ENCODE measurements around the gene SORBS2. TPM values are rescaled to one million over a fixed set of nuclear protein-coding genes. Genes with fewer than 3 reads are reported as not detected.

SORBS2 gene
- total and polyA plus RNA-seq, 2 of the 4 experiments (the other 2 are of a cell fraction), result 0.18 TPM; not detected in 1

DNA sequence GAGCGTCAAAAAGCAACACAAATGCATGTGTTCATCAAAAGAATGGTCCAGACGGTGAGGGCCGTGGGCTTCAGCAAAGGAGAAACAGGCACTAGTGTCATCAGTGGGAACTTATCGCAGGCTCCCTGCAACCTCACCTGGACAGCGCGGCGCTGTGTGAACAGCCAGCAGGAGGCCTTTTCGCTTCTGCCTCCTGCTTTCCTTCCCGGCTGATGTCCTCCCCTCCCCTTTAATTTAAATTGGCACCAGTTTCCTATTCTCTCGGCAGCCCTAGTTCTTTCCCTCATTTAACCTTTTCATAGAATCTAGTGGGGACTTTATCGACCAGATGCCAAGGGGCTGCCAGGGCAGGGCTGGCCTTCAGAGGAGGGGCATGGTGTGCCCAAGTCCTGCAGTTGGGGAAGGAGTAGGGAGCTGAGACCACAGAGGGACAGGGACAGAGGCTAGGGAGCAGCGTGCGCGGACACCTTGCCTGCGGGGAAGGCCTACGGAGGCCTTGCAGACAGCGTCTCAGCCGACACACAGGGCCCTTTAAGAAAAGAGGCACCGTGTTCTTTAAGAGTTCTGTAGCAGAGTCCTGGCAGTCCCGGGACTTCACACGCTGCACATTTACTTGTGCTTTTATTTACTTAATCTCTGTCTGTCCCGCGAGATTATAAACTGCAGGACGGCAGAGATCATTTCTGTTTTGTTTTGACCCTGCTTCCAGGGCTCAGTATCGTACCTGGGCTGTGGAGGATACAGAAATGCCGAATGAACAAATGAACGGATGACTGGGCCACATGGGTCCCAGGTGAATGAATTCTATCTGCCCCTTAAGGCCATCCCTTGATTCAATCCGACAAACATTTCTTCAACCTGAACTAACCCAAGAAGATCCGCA, 8.4 kb upstream of the SORBS2 start (continued):
- TF ChIP-seq NFE2L2 (IDR thresholded peaks at IDR 0.05; ENCODE audit: low read depth, low read length), result no peak

DNA sequence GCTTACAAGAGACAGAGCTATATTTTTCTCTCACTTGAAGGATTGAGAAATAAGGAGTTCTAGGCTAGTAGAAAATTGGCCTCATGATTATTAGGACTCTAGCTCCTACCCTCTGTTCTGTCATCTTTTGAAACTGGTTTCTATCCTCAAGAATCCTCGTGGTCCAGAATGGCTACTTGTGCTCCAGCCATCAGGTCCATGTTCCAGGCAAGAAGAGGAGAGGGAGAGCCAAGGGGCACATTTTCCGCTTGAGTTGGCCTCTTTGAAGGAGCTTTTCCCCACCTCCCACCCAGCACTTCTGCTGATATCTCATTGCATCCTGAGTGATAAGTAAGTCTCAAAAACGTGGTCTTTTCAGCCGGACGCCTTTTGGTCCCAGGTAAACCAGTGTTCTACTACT, 7.2 kb upstream of the SORBS2 start:
- H4K8ac ChIP-seq (ENCODE audit: low read depth in 2 of 2, low read length in 2 of 2), result no peak overlapping the region
- no peak overlapping the region for H2BK15ac ChIP-seq (ENCODE audit: low read depth, low read length)
- H4K20me1 ChIP-seq (ENCODE audit: insufficient read depth, low read length), result no peaks in the 10 kb centered on the region
- no peaks in the 10 kb centered on the region for H3K79me1 ChIP-seq (ENCODE audit: low read depth in 1 of 2, low read length in 2 of 2)
- DNase-seq (no peak), ATAC-seq (ENCODE audit: low read depth) (no peak)
- CTCF ChIA-PET, result no interaction called here
- H3K56ac ChIP-seq (ENCODE audit: extremely low read depth, insufficient read depth, low read length), result no peak overlapping the region
- no peak overlapping the region for H3K4ac ChIP-seq (ENCODE audit: low read depth, low read length)
- H4K5ac ChIP-seq (ENCODE audit: low read depth, low read length), result no peak overlapping the region
- H2BK5ac ChIP-seq (ENCODE audit: low read depth, low read length, poor library complexity, severe bottlenecking), result no peak overlapping the region
- peaks cover 16% of the 10 kb centered on the region for H3K27me3 ChIP-seq (ENCODE audit: control insufficient read depth, insufficient read depth, low read length)
- H3K9ac ChIP-seq (ENCODE audit: low read depth, low read length), result no peak overlapping the region
- H2BK120ac ChIP-seq (ENCODE audit: low read depth, low read length), result no peak overlapping the region
- no peak overlapping the region for H3K4me2 ChIP-seq (ENCODE audit: low read depth, low read length)
- H3K18ac ChIP-seq (ENCODE audit: low read depth, low read length), result no peak overlapping the region
- POLR2A ChIA-PET (ENCODE audit: unreplicated experiment), result interaction anchor here (0.8 kb wide), 1 partner anchor 20 kb away, joined by 3 read pairs; no protein-coding TSS in a partner anchor
- no peak overlapping the region for H3K23ac ChIP-seq (ENCODE audit: low read depth, low read length)
- H2BK20ac ChIP-seq (ENCODE audit: low read depth, low read length), result no peak overlapping the region
- no peaks in the 10 kb centered on the region for H3K9me1 ChIP-seq (ENCODE audit: insufficient read depth, low read length)
- no peaks in the 10 kb centered on the region for H3K36me3 ChIP-seq (ENCODE audit: control insufficient read depth, insufficient read depth, low read length)
- no peak overlapping the region for H2AK9ac ChIP-seq (replicated peaks; ENCODE audit: low read depth, low read length, poor library complexity)
- no peak overlapping the region for H2AFZ ChIP-seq (replicated peaks; ENCODE audit: low read length, poor library complexity)
- no TSS peak for BruUV-seq (replicated peaks)
- in situ Hi-C loops (cut with MboI; ENCODE audit: low sequenced_read_pairs) (no loop called here), dilution Hi-C loops (cut with HindIII; ENCODE audit: low sequenced_read_pairs, unreplicated experiment) (no loop called here), intact Hi-C loops (cut with micrococcal nuclease) (no loop called here)
- H3K4me3 ChIP-seq (ENCODE audit: insufficient read depth, low read depth, low read length), result no peak overlapping the region
- WGBS, 2 experiments (ENCODE audit: extremely low coverage in 2 of 2, insufficient read length in 1 of 2), result no CpG with 5 or more reads among the region's 5 CpGs
- no peaks in the 10 kb centered on the region for H3K4me1 ChIP-seq (ENCODE audit: control insufficient read depth, insufficient read depth, low read length)
- no peak for TF ChIP-seq NFE2L2 (IDR thresholded peaks at IDR 0.05; ENCODE audit: low read depth, low read length)
- no peak overlapping the region for H2AK5ac ChIP-seq (ENCODE audit: low read depth, low read length)
- H3K9me3 ChIP-seq (ENCODE audit: control insufficient read depth, insufficient read depth, low read length), result no peaks in the 10 kb centered on the region
- H3K27ac ChIP-seq (ENCODE audit: insufficient read depth, low read length), result no peak overlapping the region
- H3K14ac ChIP-seq (replicated peaks; ENCODE audit: low read depth, low read length), result no peak overlapping the region
- H4K91ac ChIP-seq (ENCODE audit: insufficient read depth, low read depth, low read length), result no peak overlapping the region

Measured in IMR-90 (cell line).